MCF 10A (cell line): ENCODE data around the gene SLC24A3. TPM values are rescaled to one million over a fixed set of nuclear protein-coding genes. Genes with fewer than 3 reads are reported as not detected.

Experiments
- BruUV-seq: library from RNA; stranded (reverse); fragments of 400-500 nt; replicated peaks from 2 replicates; lab custom pipeline; 2021; lab: Mats Ljungman, UMichigan
- CTCF ChIA-PET: fragments of 300-600 bp; sonication (Branson Sonifier 250); formaldehyde crosslinking; extraction: SDS; loops from one replicate; lab custom pipeline; 2021; ENCODE audit warnings: antibody characterized with exemption, inconsistent platforms; lab: Yijun Ruan, JAX
- POLR2A ChIA-PET: fragments of 300-600, 350-650 bp; sonication (Branson Sonifier 250); formaldehyde crosslinking; extraction: SDS; loops from one replicate; lab custom pipeline; 2020; ENCODE audit warnings: antibody characterized with exemption, inconsistent platforms; lab: Yijun Ruan, JAX
- DNase-seq: peaks from one replicate; pipeline ENCODE4 v3.0.0-alpha.2; 2018; ENCODE audit not compliant: unreplicated experiment
- H3K27ac Mint-ChIP-seq: one replicate; pipeline ENCODE4 v1.8.0; 2022; ENCODE audit warnings: mild to moderate bottlenecking, low read depth, mixed read lengths; ENCODE audit not compliant: unreplicated experiment
- H3K27me3 Mint-ChIP-seq: one replicate; pipeline ENCODE4 v1.8.0; 2022; ENCODE audit warnings: mixed read lengths; ENCODE audit not compliant: insufficient read depth, unreplicated experiment
- H3K36me3 Mint-ChIP-seq: one replicate; pipeline ENCODE4 v1.8.0; 2022; ENCODE audit warnings: mild to moderate bottlenecking, moderate library complexity, mixed read lengths; ENCODE audit not compliant: insufficient read depth, unreplicated experiment
- H3K4me1 Mint-ChIP-seq: one replicate; pipeline ENCODE4 v1.8.0; 2022; ENCODE audit warnings: mixed read lengths; ENCODE audit not compliant: insufficient read depth, unreplicated experiment
- H3K4me3 Mint-ChIP-seq: one replicate; pipeline ENCODE4 v1.8.0; 2022; ENCODE audit warnings: mild to moderate bottlenecking, moderate library complexity, mixed read lengths; ENCODE audit not compliant: unreplicated experiment
- H3K9me3 Mint-ChIP-seq: one replicate; pipeline ENCODE4 v1.8.0; 2022; ENCODE audit warnings: mixed read lengths; ENCODE audit not compliant: unreplicated experiment
- intact Hi-C: fragments of 100-400 bp; cut with micrococcal nuclease; formaldehyde crosslinking; loops from 2 replicates; pipeline ENCODE4 v1.14.1; 2022
- total RNA-seq: library from RNA; stranded (reverse); gene quantifications from 2 replicates; pipeline ENCODE4 v1.2.3, GENCODE V29; 2022
- TF ChIP-seq, protein P1 (sequence below): fragments of 200-600 bp; IDR thresholded peaks from one replicate; pipeline ENCODE4 v1.8.0; 2022; ENCODE audit warnings: antibody characterized with exemption, mild to moderate bottlenecking; ENCODE audit not compliant: unreplicated experiment

The SLC24A3 gene
- total RNA-seq, 1 experiment from 2014 or later = not detected

DNA sequence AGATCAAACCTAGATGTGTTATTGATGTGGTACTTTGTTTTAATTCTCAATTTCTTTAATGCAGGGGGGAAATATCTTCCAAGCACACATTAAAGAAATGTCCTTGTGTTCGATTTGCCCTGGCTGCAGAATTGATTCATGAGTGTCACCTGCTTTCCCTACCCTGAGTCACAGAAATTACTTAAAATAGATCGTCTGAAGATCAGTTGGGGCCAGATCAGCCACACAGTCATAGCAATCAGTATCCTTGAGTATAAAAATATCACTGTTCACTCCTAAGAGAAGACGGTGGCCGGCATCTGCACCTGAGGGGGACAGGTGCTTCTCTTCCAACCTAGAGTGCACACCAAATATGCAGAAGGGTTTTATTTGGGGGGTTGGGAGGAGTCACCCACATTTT lies 430.4 kb downstream of the SLC24A3 start:
- DNase-seq = no peak
- H3K27ac Mint-ChIP-seq = no peak overlapping the region
- H3K27me3 Mint-ChIP-seq = peaks cover 20% of the 10 kb centered on the region
- TF ChIP-seq, protein P1, sequence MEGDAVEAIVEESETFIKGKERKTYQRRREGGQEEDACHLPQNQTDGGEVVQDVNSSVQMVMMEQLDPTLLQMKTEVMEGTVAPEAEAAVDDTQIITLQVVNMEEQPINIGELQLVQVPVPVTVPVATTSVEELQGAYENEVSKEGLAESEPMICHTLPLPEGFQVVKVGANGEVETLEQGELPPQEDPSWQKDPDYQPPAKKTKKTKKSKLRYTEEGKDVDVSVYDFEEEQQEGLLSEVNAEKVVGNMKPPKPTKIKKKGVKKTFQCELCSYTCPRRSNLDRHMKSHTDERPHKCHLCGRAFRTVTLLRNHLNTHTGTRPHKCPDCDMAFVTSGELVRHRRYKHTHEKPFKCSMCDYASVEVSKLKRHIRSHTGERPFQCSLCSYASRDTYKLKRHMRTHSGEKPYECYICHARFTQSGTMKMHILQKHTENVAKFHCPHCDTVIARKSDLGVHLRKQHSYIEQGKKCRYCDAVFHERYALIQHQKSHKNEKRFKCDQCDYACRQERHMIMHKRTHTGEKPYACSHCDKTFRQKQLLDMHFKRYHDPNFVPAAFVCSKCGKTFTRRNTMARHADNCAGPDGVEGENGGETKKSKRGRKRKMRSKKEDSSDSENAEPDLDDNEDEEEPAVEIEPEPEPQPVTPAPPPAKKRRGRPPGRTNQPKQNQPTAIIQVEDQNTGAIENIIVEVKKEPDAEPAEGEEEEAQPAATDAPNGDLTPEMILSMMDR = no peak
- H3K4me3 Mint-ChIP-seq = no peak overlapping the region
- H3K9me3 Mint-ChIP-seq = no peaks in the 10 kb centered on the region
- no peaks in the 10 kb centered on the region for H3K4me1 Mint-ChIP-seq
- no peaks in the 10 kb centered on the region for H3K36me3 Mint-ChIP-seq
- CTCF ChIA-PET = interaction anchor here (1.0 to 3.2 kb wide), 5 partner anchors 14 to 436 kb away, joined by 3 to 14 read pairs (median 10); no protein-coding TSS in a partner anchor
- POLR2A ChIA-PET = no interaction called here
- intact Hi-C loops = no loop called here
- BruUV-seq = no TSS peak

GRCh38 chr20:19644085-19644484 lies 431.6 kb downstream of the SLC24A3 start:
- H3K27ac Mint-ChIP-seq = no peak overlapping the region
- no TSS peak for BruUV-seq
- no peaks in the 10 kb centered on the region for H3K36me3 Mint-ChIP-seq
- ChIA-PET POLR2A (no interaction called here), CTCF (interaction anchor here (0.7 to 3.2 kb wide), 4 partner anchors 11 to 437 kb away, joined by 3 to 14 read pairs (median 4); no protein-coding TSS in a partner anchor)
- intact Hi-C loops = no loop called here
- H3K4me3 Mint-ChIP-seq = no peak overlapping the region
- TF ChIP-seq, protein P1 = no peak
- H3K4me1 Mint-ChIP-seq = no peaks in the 10 kb centered on the region
- no peak for DNase-seq
- no peaks in the 10 kb centered on the region for H3K9me3 Mint-ChIP-seq
- peaks cover 17% of the 10 kb centered on the region for H3K27me3 Mint-ChIP-seq

- Mint-ChIP-seq H3K4me3 (no peak overlapping the region), H3K27ac (no peak overlapping the region), H3K27me3 (peaks cover 32% of the 10 kb centered on the region), H3K36me3 (no peaks in the 10 kb centered on the region), H3K4me1 (no peaks in the 10 kb centered on the region), H3K9me3 (peaks cover 14% of the 10 kb centered on the region)
- no TSS peak for BruUV-seq
- POLR2A ChIA-PET = no interaction called here
- no peak for DNase-seq
- CTCF ChIA-PET = interaction anchor here (0.6 to 3.7 kb wide), 5 partner anchors 13 to 1015 kb away, joined by 3 to 21 read pairs (median 4); no protein-coding TSS in a partner anchor
- intact Hi-C loops = no loop called here
- TF ChIP-seq, protein P1 = no peak
These were observed 434.5 kb downstream of the SLC24A3 start for GRCh38 chr20:19646963-19647362.

DNA sequence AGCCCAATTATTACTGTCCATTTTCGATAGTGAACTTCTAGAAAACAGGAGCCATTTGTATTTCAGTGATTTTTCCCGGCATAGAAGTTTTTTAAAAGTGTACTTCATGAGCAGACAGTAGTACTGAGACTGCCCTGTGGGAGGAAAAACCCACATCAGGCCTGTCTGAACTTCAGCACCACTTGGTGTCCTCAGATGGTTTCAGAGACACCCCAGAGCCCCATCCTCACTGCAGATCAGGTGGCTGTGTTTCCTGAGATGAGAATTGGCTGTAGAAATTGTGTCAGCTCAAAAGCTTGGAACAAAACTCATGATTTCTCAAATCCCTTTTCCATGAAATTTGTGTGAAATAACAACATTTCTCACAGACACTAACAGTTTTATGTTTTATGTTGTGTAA lies 435.6 kb downstream of the SLC24A3 start:
- POLR2A ChIA-PET = no interaction called here
- Mint-ChIP-seq H3K27me3 (peaks cover 23% of the 10 kb centered on the region), H3K27ac (no peak overlapping the region), H3K36me3 (no peaks in the 10 kb centered on the region), H3K9me3 (peaks cover 18% of the 10 kb centered on the region), H3K4me1 (no peaks in the 10 kb centered on the region), H3K4me3 (no peak overlapping the region)
- TF ChIP-seq, protein P1 = no peak
- no peak for DNase-seq
- intact Hi-C loops = no loop called here
- BruUV-seq = no TSS peak
- CTCF ChIA-PET = interaction anchor here (0.7 to 3.7 kb wide), 6 partner anchors 12 to 1016 kb away, joined by 3 to 21 read pairs (median 4); no protein-coding TSS in a partner anchor
